Activated CD8-positive, alpha-beta memory T cell treated with anti-CD3 and anti-CD28 coated beads, Interleukin-2, amount 50 U/mL, for 24 hours (primary cell): ENCODE results near the gene OLFML2B.
"Not testable (repeated sequence)": the region's sequence is repeated elsewhere in the genome, so short reads cannot be mapped to it uniquely, and the experiment has no call there.

ENCODE experiments used
- DNase-seq: peaks from one replicate; pipeline ENCODE4 v3.0.0-alpha.2; 2020; ENCODE audit errors: extremely low read depth

The OLFML2B gene

GRCh38 chr1:162023547-162024501 is at the start of gene OLFML2B:
Gene OLFML2B (minus strand): TSS chr1:162023869. CDS start chr1:162023430, 439 bp downstream.
- no peak for DNase-seq

DNA sequence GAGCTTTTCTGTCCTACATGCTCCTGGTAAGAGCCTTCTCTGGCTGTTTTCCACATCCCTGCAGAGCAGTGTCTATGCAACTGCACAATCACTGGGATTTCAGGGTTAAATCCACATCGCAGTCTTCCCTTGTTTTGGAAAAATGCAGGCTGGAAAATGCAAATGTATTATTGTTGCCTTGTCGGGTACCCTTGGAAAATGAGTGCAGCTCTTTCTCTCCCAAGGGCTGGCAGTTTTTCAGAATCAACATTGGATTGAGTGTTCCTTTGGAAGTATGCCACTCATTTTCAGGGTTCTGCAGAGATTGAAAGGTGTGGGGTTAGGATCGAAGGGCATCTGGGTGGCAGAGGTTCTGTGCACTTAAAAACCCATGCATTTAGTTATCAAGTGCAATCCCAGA is 49.1 kb upstream of the OLFML2B start:
- DNase-seq, result no peak

DNA sequence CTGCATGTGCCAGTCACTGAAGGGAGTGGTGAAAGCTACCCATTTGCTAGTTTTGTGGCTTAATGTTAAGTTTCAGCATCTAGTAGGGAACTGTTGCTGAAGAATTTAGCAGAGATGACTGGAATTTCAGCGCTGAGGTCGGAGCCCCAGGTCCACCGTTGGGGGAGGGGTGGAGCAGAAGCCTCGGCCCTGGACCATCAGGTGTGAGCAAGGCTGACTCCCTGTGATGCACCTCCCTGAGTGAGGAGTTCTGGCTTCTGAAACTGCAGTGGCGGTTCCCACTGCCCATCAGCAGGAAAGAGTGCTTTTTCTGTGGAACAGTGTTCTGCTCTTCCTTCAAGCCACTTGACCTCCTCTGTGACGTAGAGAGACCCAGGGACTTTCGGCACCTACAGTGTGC is 47.2 kb upstream of the OLFML2B start:
- DNase-seq, result no peak

- no peak for DNase-seq
Measured at GRCh38 chr1:162070094-162070748, 46.6 kb upstream of the OLFML2B start.

DNA sequence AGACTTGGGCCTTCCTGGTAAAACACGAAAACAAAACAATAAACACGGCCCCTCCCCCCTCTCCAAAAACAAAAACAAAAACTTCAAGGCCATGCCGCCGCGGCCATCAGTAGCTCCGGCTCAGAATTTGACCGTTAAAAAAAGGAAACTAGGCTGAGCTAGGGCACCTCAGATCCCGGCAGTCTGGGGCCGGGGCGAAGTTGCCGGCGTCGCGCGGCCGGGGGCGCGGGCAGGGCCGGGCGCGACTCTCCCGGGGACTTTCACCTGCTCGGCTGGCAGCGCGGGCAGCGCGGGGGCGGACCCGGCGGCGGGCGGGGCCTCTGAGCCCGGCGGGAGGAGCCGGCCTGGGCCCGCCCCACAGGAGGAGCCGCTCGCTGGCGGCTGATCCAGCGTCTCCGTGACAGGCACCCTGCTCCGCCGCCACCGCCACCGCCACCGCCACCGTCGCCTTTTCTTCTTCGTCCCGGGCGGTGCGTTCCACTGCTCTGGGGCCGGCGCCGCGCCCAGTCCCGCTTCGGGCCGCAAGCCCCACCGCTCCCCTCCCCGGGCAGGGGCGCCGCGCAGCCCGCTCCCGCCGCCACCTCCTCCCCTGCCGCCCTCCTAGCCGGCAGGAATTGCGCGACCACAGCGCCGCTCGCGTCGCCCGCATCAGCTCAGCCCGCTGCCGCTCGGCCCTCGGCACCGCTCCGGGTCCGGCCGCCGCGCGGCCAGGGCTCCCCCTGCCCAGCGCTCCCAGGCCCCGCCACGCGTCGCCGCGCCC is 45.8 kb upstream of the OLFML2B start, which contains the start of gene NOS1AP:
Gene NOS1AP (plus strand): TSS at position 358 of the 760 bp plus-strand sequence. CDS start 487 bp downstream, outside the sequence.
- DNase-seq, result peak; percentile 27

DNA sequence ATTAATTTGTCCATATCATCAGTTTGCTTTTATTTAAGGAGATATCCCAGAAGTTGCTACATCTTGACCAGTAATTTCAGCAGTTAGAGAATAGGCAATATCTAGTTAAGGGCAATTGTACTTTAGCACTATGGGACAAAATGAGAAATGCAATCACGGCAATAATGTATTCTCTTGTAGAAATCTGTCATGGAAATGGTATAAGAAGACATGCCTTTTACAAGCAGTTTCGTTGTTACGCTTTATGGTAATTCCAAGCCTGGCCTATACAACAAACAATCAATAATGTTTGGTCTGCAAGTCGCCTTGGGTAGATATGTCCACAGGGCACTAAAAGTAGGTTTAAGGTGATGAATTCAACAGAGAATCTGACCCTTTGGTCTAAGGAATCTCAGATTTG is 44.6 kb upstream of the OLFML2B start:
- no peak for DNase-seq

GRCh38 chr1:162067466-162067865 is 43.8 kb upstream of the OLFML2B start:
- no peak for DNase-seq

- not testable (repeated sequence) for DNase-seq
Measured at GRCh38 chr1:162066836-162067235, 43.2 kb upstream of the OLFML2B start.

- no peak for DNase-seq
Measured at GRCh38 chr1:162065016-162065415, 41.3 kb upstream of the OLFML2B start.

DNA sequence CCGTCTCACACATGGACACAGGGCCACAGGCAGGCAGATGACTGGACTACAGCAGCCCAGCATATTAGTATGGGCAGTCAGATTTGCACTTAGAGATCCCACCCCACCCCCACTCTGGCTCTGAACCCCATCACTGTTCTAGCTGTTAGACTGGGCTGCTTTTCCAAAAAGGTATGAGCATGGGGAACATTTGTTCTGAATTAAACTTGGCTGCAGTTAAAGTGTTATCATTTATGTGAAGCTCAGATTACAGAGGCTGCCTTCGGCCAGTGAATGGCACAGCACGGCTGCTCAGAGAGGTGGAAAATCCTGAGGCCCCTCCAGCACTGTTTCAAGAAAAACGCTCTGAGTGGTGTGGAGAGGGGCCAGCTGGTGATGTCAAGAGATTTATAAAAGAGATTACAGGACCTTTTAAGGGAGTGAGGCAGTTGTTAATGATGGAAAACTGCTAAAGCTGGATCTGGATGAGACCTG is 38.9 kb upstream of the OLFML2B start:
- no peak for DNase-seq

DNA sequence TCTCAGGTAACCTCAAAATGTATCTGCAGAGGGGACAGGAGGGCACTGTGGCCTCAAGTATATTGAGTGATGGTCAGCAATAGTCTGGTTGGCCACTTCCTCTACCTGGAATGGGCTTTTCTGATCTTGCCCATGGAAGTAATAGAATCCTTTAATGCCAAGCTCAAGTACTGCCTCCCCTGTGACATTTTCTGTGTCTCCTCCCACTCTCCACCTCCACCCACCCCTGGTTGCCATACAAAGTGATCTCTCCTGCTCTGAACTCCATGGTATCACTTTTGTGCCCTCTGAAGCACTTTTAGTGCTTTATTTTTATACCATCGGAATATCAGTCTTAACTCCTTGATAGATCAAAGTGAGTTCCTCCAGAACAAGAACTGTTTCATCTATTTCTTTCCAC is 36.6 kb upstream of the OLFML2B start:
- no peak for DNase-seq

DNA sequence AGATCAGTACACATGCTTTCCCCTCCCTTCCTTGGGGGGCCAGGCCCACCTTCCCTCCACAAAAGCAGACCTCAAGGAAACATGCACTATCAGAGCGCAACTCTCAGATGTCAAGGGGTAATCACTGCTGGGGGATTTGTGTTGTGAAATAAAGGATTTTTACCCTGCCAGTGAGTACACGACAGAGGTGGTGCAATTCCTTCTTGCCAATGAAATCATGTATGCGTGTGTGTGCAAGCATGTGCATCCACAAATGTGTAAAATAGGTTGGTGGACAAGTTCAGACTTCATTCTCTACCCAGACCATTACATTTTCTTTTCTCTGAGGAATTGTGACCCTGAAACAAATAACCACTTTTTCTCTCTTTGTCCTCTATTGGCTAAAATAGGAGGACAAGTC is 36.1 kb upstream of the OLFML2B start:
- DNase-seq, result no peak

DNA sequence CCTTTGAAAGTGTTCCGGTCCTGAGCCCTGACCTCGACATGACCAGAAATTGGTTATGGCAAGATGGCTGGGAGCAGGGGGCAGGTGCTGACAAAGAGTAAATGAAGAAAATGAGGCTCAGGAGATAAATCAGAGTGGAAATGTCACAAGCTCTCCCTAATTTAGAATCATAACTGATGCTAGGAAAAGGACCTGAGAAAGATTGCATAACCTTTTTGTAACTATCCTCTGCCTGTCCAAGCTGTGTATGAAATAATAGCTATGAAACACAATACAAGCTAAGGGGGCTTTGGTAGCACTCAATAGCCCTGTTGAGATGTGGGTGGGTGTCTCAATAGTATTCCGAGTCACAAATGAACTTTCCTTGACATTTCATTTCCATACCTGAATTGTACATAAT is 32.9 kb upstream of the OLFML2B start:
- no peak for DNase-seq

DNA sequence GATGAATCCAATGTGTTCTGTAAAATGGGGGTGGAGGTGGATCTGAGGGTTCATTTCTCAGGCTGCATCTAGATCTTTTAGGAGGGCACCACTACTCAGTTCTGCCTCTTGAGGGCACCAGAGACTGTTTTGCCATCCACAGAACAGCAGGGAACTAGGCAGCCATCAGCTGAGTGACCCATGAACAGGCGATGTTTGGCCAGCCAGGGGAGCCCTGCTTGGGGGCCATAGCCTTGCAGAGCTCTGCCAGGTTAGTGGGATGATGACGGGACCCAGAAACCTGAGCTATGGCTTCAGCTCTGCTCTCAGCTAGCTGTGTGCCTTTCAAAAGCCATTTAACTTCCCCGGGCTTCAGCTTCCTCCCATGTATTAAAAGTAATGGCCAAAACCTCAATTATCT is 32.4 kb upstream of the OLFML2B start:
- no peak for DNase-seq

DNA sequence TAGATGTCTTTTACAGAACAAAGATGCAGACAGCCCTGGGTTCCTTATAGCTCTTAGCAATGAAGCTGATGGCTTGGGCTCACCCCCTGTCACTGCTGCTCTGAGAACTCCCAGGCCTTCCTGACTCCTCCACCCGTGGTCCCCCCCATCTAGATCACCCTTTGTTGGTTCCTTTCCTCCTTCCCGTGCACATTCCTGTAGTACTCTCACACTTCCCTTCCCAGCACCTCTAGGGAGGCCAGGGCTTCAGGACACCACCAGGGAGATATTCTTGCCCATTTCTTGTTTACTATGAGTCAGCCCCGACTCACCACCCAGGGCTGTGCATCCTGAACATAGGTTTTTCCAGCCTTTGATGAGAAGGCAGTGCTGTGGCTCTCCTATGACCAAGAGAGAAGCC is 31.4 kb upstream of the OLFML2B start:
- no peak for DNase-seq

- DNase-seq, result not testable (repeated sequence)
Measured at GRCh38 chr1:162053949-162054348, 30.3 kb upstream of the OLFML2B start.

GRCh38 chr1:162046921-162047320 is 23.3 kb upstream of the OLFML2B start:
- no peak for DNase-seq

DNA sequence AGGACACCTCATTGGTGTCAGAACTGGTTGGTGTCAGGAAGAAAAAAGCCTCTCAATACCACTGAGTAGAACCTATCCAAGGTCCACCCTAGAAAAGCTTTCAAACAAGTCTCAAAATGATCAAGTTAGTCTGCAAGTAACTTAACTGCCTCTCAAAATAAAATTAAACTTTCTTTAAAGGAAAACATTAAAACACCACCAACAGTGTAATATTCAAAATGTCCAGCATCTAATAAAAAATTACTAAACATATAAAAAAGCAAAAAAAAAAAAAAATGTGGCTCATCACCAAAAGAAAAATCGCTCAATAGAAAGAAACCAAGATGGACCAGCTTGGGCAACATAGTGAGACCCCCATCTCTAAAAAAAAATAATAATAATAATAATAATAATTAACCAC is 18.7 kb upstream of the OLFML2B start:
- no peak for DNase-seq

DNA sequence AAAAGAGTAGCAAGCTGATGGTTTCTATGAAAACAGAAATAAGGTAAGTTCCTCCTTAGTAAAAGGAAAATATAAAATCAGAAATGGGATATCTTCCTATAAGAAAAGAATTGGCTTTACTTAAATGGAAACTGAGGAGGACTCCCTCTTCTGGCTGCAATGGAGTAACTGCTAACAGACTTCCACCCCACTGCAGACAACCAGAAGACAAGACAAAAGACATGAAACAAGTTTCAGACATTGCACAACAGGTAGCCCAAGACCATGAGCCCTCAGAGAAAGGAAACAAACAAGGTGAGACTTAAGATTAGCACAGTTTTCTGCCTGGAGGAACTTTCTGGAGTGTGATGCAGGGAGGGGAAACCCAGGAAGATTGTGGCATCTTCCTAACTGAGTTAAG is 17.0 kb upstream of the OLFML2B start:
- no peak for DNase-seq

GRCh38 chr1:162040001-162040400 is 16.3 kb upstream of the OLFML2B start:
- no peak for DNase-seq

- DNase-seq, result no peak
Measured at GRCh38 chr1:162038624-162039023, 15.0 kb upstream of the OLFML2B start.

- DNase-seq, result no peak
Measured at GRCh38 chr1:162036163-162036562, 12.5 kb upstream of the OLFML2B start.
